H1 (cell line): Measurements from ENCODE around the gene POLR2I. TPM values are rescaled to one million over a fixed set of nuclear protein-coding genes. Genes with fewer than 3 reads are reported as not detected.

Experiments
- CTCF ChIA-PET: fragments of 300-600 bp; sonication (Branson Sonifier 250); formaldehyde crosslinking; loops from one replicate; lab custom pipeline; 2021; ENCODE audit not compliant: partially characterized antibody; lab: Charles Lee
- POLR2A ChIA-PET: fragments of 300-600 bp; sonication (Branson Sonifier 250); formaldehyde crosslinking; loops from one replicate; lab custom pipeline; 2021; ENCODE audit warnings: inconsistent platforms; ENCODE audit not compliant: partially characterized antibody; lab: Charles Lee
- DNase-seq, 2 experiments: peaks; one replicate each; pipeline versions ENCODE4 v3.0.0 to v3.0.0-alpha.2; 2010 to 2022; ENCODE audit warnings: low spot score in 2 of 2, low read depth in 1 of 2, mixed read lengths in 1 of 2
- FAIRE-seq: peaks from 2 replicates; lab custom pipeline; 2011; peaks lifted over from hg19 to GRCh38; lab: Jason Lieb, UNC
- H2AFZ ChIP-seq: 2 replicates; pipeline ENCODE4 v1.8.1; 2012; ENCODE audit warnings: low read length, inconsistent platforms
- H2AK5ac ChIP-seq: 2 replicates; pipeline ENCODE4 v1.6.1; 2013; ENCODE audit warnings: low read depth, low read length
- H2BK120ac ChIP-seq: replicated peaks from 2 replicates; pipeline ENCODE3; 2013; ENCODE audit warnings: low read depth, low read length, inconsistent platforms
- H2BK12ac ChIP-seq: 2 replicates; pipeline ENCODE4 v1.6.1; 2013; ENCODE audit warnings: low read depth, low read length
- H2BK15ac ChIP-seq: 2 replicates; pipeline ENCODE4 v1.6.1; 2013; ENCODE audit warnings: low read length
- H2BK20ac ChIP-seq: 2 replicates; pipeline ENCODE4 v1.6.1; 2013; ENCODE audit warnings: low read length
- H2BK5ac ChIP-seq: 2 replicates; pipeline ENCODE4 v1.6.1; 2013; ENCODE audit warnings: low read depth, low read length
- H3K14ac ChIP-seq: 2 replicates; pipeline ENCODE4 v1.6.1; 2013; ENCODE audit warnings: inconsistent platforms; ENCODE audit not compliant: insufficient read length
- H3K18ac ChIP-seq: 2 replicates; pipeline ENCODE4 v1.6.1; 2013; ENCODE audit warnings: low read length; ENCODE audit errors: extremely low read depth
- H3K23ac ChIP-seq: 2 replicates; pipeline ENCODE4 v1.6.1; 2013; ENCODE audit warnings: inconsistent platforms; ENCODE audit not compliant: insufficient read length
- H3K23me2 ChIP-seq: 2 replicates; pipeline ENCODE4 v1.6.1; 2013; ENCODE audit warnings: low read depth, low read length
- H3K27ac ChIP-seq: 2 replicates; pipeline ENCODE4 v1.6.1; 2011; ENCODE audit warnings: low read depth, low read length, inconsistent platforms
- H3K27me3 ChIP-seq, 4 experiments: replicated peaks in 1 of 4; 1 replicate in 1 of 4; 2 replicates in 3 of 4; pipeline versions ENCODE4 v1.6.1 to v1.8.1; 2011 to 2013; ENCODE audit warnings: low read length in 3 of 4, mild to moderate bottlenecking in 3 of 4, inconsistent platforms in 2 of 4, mixed read lengths in 2 of 4, moderate library complexity in 1 of 4; ENCODE audit not compliant: control insufficient read depth in 3 of 4, insufficient read depth in 3 of 4; ENCODE audit errors: extremely low read depth in 1 of 4
- H3K36me3 ChIP-seq, 4 experiments: 2 replicates each; pipeline versions ENCODE4 v1.6.1 to v1.8.1; 2011 to 2013; ENCODE audit warnings: mild to moderate bottlenecking in 4 of 4, low read length in 3 of 4, moderate library complexity in 2 of 4, control low read depth in 1 of 4, inconsistent platforms in 1 of 4; ENCODE audit not compliant: insufficient read depth in 4 of 4, control insufficient read depth in 2 of 4
- H3K4ac ChIP-seq: replicated peaks from 2 replicates; pipeline ENCODE3; 2013; ENCODE audit warnings: low read length, low read depth, mixed read lengths, inconsistent platforms; ENCODE audit not compliant: insufficient read length
- H3K4me1 ChIP-seq, 4 experiments: replicated peaks in 1 of 4; 1 replicate in 1 of 4; 2 replicates in 3 of 4; pipeline versions ENCODE4 v1.6.1 to v1.8.1; 2011 to 2013; ENCODE audit warnings: low read length in 3 of 4, inconsistent platforms in 2 of 4, mixed read lengths in 1 of 4; ENCODE audit not compliant: insufficient read depth in 4 of 4, control insufficient read depth in 3 of 4
- H3K4me2 ChIP-seq, 2 experiments: 2 replicates each; pipeline versions ENCODE4 v1.6.1 to v1.8.1; 2011 to 2013; ENCODE audit warnings: low read depth in 2 of 2, low read length in 2 of 2, control low read depth in 1 of 2, inconsistent platforms in 1 of 2, mild to moderate bottlenecking in 1 of 2; ENCODE audit not compliant: insufficient read depth in 1 of 2
- H3K4me3 ChIP-seq, 4 experiments: fragments of 200-600, 300-600 bp in 1 of 4; sonication (generic), shearing (Covaris generic), sonication (Bioruptor Twin) in 1 of 4; 2 replicates each; pipeline versions ENCODE4 v1.5.1 to v1.8.1; 2011 to 2016; ENCODE audit warnings: low read length in 4 of 4, low read depth in 3 of 4, control low read depth in 2 of 4, inconsistent platforms in 2 of 4, mild to moderate bottlenecking in 2 of 4, mixed read lengths in 1 of 4, moderate library complexity in 1 of 4; ENCODE audit not compliant: insufficient read depth in 2 of 4; ENCODE audit errors: extremely low read depth in 1 of 4
- H3K56ac ChIP-seq: replicated peaks from 2 replicates; pipeline ENCODE3; 2013; ENCODE audit warnings: low read depth, mild to moderate bottlenecking, mixed read lengths, low read length, inconsistent platforms; ENCODE audit not compliant: insufficient read length
- H3K79me1 ChIP-seq: 2 replicates; pipeline ENCODE4 v1.6.1; 2013; ENCODE audit warnings: low read depth, low read length, control low read depth
- H3K79me2 ChIP-seq, 2 experiments: 2 replicates each; pipeline versions ENCODE4 v1.6.1 to v1.8.1; 2012 to 2013; ENCODE audit warnings: low read length in 2 of 2, mild to moderate bottlenecking in 2 of 2, inconsistent platforms in 1 of 2; ENCODE audit not compliant: insufficient read depth in 2 of 2, control insufficient read depth in 1 of 2
- H3K9ac ChIP-seq, 4 experiments: replicated peaks in 1 of 4; 1 replicate in 1 of 4; 2 replicates in 3 of 4; pipeline versions ENCODE4 v1.6.1 to v1.8.1; 2011 to 2013; ENCODE audit warnings: low read depth in 3 of 4, low read length in 3 of 4, control low read depth in 2 of 4, mild to moderate bottlenecking in 2 of 4, moderate library complexity in 2 of 4, inconsistent platforms in 1 of 4; ENCODE audit errors: extremely low read depth in 1 of 4
- H3K9me3 ChIP-seq, 2 experiments: 2 replicates each; pipeline versions ENCODE4 v1.6.1 to v1.8.1; 2012 to 2013; ENCODE audit warnings: mild to moderate bottlenecking in 2 of 2, moderate library complexity in 2 of 2, control low read depth in 1 of 2, inconsistent platforms in 1 of 2, low read depth in 1 of 2, low read length in 1 of 2, mixed read lengths in 1 of 2; ENCODE audit not compliant: insufficient read depth in 2 of 2
- H4K20me1 ChIP-seq, 2 experiments: replicated peaks in 1 of 2; 2 replicates each; pipeline versions ENCODE3 to v1.8.1; 2011 to 2013; ENCODE audit warnings: inconsistent platforms in 2 of 2, low read length in 2 of 2, mild to moderate bottlenecking in 1 of 2; ENCODE audit not compliant: insufficient read depth in 2 of 2, control insufficient read depth in 1 of 2
- H4K5ac ChIP-seq: 2 replicates; pipeline ENCODE4 v1.6.1; 2013; ENCODE audit warnings: low read length, low read depth, mixed read lengths, inconsistent platforms; ENCODE audit not compliant: insufficient read length
- H4K8ac ChIP-seq: 2 replicates; pipeline ENCODE4 v1.8.0; 2013; ENCODE audit warnings: mild to moderate bottlenecking, moderate library complexity, low read length, inconsistent platforms; ENCODE audit not compliant: insufficient read depth; ENCODE audit errors: extremely low read depth
- H4K91ac ChIP-seq: replicated peaks from 2 replicates; pipeline ENCODE3; 2013; ENCODE audit warnings: low read length, mixed read lengths, inconsistent platforms; ENCODE audit not compliant: insufficient read length
- CBX8 ChIP-seq: fragments of 300-800, 300-1000 bp; sonication (generic); IDR thresholded peaks from 2 replicates; pipeline ENCODE4 v1.7.1; 2016; ENCODE audit warnings: low read depth, low read length, borderline replicate concordance
- EP300 ChIP-seq, 2 experiments: IDR thresholded peaks; 1 replicate in 1 of 2; 2 replicates in 1 of 2; pipeline ENCODE4 v1.6.1; 2011 to 2012; ENCODE audit warnings: low read depth in 2 of 2, low read length in 2 of 2, mild to moderate bottlenecking in 2 of 2, borderline replicate concordance in 1 of 2, inconsistent platforms in 1 of 2, moderate library complexity in 1 of 2
- HDAC2 ChIP-seq, 2 experiments: fragments of 300-600 bp in 1 of 2; sonication (generic) in 1 of 2; IDR thresholded peaks; 2 replicates each; pipeline ENCODE4 v1.6.1; 2011 to 2012; ENCODE audit warnings: low read depth in 2 of 2, low read length in 2 of 2, mild to moderate bottlenecking in 2 of 2, moderate library complexity in 2 of 2, borderline replicate concordance in 1 of 2, inconsistent platforms in 1 of 2
- RAD21 ChIP-seq, 2 experiments: IDR thresholded peaks in 1 of 2; conservative IDR thresholded peaks in 1 of 2; 2 replicates each; pipeline ENCODE4 v1.6.1; 2011; ENCODE audit warnings: low read depth in 2 of 2, low read length in 2 of 2, improper control_type of control experiment in 1 of 2, inconsistent platforms in 1 of 2, mild to moderate bottlenecking in 1 of 2, moderate library complexity in 1 of 2
- TCF12 ChIP-seq: IDR thresholded peaks from 2 replicates; pipeline ENCODE4 v1.6.1; 2011; ENCODE audit warnings: low read depth, mild to moderate bottlenecking, low read length
- WGBS, 2 experiments: shearing (Covaris generic) in 1 of 2; methylation state at CpG; one replicate each; pipeline versions ENCODE4 v1.1.6 to v1.1.7; 2013 to 2015; ENCODE audit warnings: low lambda C conversion rate in 2 of 2, mixed read lengths in 2 of 2, inconsistent platforms in 1 of 2, low coverage in 1 of 2, missing lambda C conversion rate in 1 of 2; ENCODE audit not compliant: insufficient replicate concordance in 2 of 2, insufficient coverage in 1 of 2, insufficient read length in 1 of 2; ENCODE audit errors: extremely low coverage in 1 of 2, missing lambda C conversion rate in 1 of 2; 5-methylcytosine and 5-hydroxymethylcytosine counted together
- polyA plus RNA-seq, 7 experiments: library from polyadenylated mRNA; depleted of rRNA in 3 of 7; stranded (reverse) in 5 of 7; unstranded in 2 of 7; fragments of >200 nt in 5 of 7; fragments of 200-250 nt in 2 of 7; gene quantifications; 1 replicate in 5 of 7; 2 replicates in 1 of 7; 4 replicates in 1 of 7; pipeline versions ENCODE4 v1.2.1 to v1.2.3, GENCODE V29; 2011 to 2013; ENCODE audit warnings: missing spikeins in 2 of 7, mixed read lengths in 2 of 7
- total RNA-seq: library from RNA; stranded (reverse); fragmentation: NEBNext Ultra II Directional; extraction: Animal tissue kit (Norgen Biotek cat#: 25700); gene quantifications from 2 replicates; pipeline ENCODE4 v1.2.1, GENCODE V29; 2021
- TF ChIP-seq, protein P1 (sequence below): IDR thresholded peaks from 2 replicates; pipeline ENCODE4 v1.6.1; 2012; ENCODE audit warnings: low read length, inconsistent platforms

Gene POLR2I
- total and polyA plus RNA-seq, 2 of the 8 experiments (the other 6 are each of a cell fraction or from before 2014, with no cell fraction given), result 143 to 150 TPM

DNA sequence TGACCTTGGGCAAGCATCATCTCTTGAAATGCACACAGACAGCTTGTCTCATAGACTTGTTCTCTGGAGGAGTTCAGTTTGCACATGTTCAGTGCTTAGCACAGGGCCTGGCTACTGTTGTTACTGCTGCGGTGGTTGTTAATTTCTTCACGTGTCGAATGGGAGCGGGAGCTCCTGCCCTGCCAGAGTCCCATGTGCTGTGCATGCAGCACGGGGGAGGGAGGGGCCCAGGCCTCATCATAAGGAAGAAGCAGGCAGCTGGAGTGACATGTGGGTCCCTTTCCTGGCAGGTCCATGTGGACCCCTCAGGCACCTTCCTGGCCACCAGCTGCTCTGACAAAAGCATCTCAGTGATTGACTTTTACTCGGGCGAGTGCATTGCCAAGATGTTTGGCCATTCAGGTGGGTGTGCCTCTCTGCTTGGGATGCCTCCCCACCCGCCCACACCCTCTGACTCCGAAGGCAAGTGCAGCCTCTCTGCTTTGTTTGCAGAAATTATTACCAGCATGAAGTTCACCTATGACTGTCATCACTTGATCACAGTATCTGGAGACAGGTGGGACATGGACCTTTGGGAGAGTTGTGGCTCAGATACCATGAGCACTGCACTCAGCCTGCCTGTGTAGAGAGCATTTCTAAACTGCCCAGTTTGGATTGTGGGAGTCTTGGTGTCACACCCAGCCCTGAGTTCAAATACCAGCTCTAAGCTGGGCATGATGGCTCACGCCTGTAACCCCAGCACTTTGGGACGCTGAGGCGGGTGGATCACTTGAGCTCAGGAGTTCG lies 23.6 kb downstream of the POLR2I start:
- no peak overlapping the region for H3K4ac ChIP-seq
- no peak for FAIRE-seq
- no peak overlapping the region for H3K23ac ChIP-seq
- H3K79me2 ChIP-seq, result no peaks in the 10 kb centered on the region
- H3K4me3 ChIP-seq, result no peak overlapping the region
- H3K9ac ChIP-seq, result no peak overlapping the region
- H2AK5ac ChIP-seq, result no peak overlapping the region
- peaks cover 27 to 74% (median 58%) of the 10 kb centered on the region in 4 experiments; a peak in 7 of 8 replicates for H3K36me3 ChIP-seq
- H3K4me2 ChIP-seq, result no peak overlapping the region
- no peaks in the 10 kb centered on the region for H3K23me2 ChIP-seq
- H3K18ac ChIP-seq, result no peak overlapping the region
- no peak overlapping the region for H2AFZ ChIP-seq
- ChIA-PET POLR2A (interaction anchor here (1.4 to 3.1 kb wide), 3 partner anchors 8 to 12 kb away, joined by 4 to 17 read pairs (median 9); no protein-coding TSS in a partner anchor), CTCF (interaction anchor here (0.6 to 1.2 kb wide), 3 partner anchors 22 to 389 kb away, joined by 3 to 5 read pairs (median 3); no protein-coding TSS in a partner anchor)
- 84% methylated on average over 13 of the region's 13 CpGs; no CpG with 5 or more reads in 1 of the 2 experiments for WGBS, 2 experiments
- H4K8ac ChIP-seq, result no peak overlapping the region
- TF ChIP-seq TCF12, result no peak
- TF ChIP-seq, protein P1, sequence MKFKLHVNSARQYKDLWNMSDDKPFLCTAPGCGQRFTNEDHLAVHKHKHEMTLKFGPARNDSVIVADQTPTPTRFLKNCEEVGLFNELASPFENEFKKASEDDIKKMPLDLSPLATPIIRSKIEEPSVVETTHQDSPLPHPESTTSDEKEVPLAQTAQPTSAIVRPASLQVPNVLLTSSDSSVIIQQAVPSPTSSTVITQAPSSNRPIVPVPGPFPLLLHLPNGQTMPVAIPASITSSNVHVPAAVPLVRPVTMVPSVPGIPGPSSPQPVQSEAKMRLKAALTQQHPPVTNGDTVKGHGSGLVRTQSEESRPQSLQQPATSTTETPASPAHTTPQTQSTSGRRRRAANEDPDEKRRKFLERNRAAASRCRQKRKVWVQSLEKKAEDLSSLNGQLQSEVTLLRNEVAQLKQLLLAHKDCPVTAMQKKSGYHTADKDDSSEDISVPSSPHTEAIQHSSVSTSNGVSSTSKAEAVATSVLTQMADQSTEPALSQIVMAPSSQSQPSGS, result no peak
- TF ChIP-seq HDAC2 (IDR thresholded peaks at IDR 0.05; ENCODE audit: borderline replicate concordance in 1 of 2, low read depth in 2 of 2, low read length in 2 of 2), result no peak
- no peak for TF ChIP-seq EP300 (IDR thresholded peaks at IDR 0.05; ENCODE audit: borderline replicate concordance in 1 of 2, low read depth in 2 of 2, low read length in 2 of 2)
- no peak for TF ChIP-seq CBX8
- no peak for TF ChIP-seq RAD21 (IDR thresholded peaks at IDR 0.05 in 1 of 2, conservative IDR thresholded peaks at IDR 0.05 in 1 of 2; ENCODE audit: low read depth in 2 of 2, low read length in 2 of 2)
- H3K4me1 ChIP-seq, result no peaks in the 10 kb centered on the region
- H3K9me3 ChIP-seq, result no peaks in the 10 kb centered on the region
- no peaks in the 10 kb centered on the region for H3K27me3 ChIP-seq
- no peak overlapping the region for H2BK15ac ChIP-seq
- no peak overlapping the region for H4K5ac ChIP-seq
- no peak overlapping the region for H2BK12ac ChIP-seq
- no peak overlapping the region for H2BK20ac ChIP-seq
- no peak overlapping the region for H2BK5ac ChIP-seq
- no peak overlapping the region for H4K91ac ChIP-seq
- no peak for DNase-seq
- H2BK120ac ChIP-seq, result no peak overlapping the region
- no peaks in the 10 kb centered on the region for H3K79me1 ChIP-seq
- H4K20me1 ChIP-seq, result peaks cover 2 to 17% of the 10 kb centered on the region in 2 experiments
- no peak overlapping the region for H3K56ac ChIP-seq
- no peak overlapping the region for H3K14ac ChIP-seq
- H3K27ac ChIP-seq, result no peak overlapping the region
